Osteoblast (primary cell): ENCODE results near the gene PPRC1. TPM values are rescaled to one million over a fixed set of nuclear protein-coding genes. Genes with fewer than 3 reads are reported as not detected.

Experiments used
- DNase-seq: peaks from one replicate; pipeline ENCODE4 v3.0.0; 2011; ENCODE audit warnings: low spot score, mixed read lengths; ENCODE audit not compliant: insufficient read length; ENCODE audit errors: missing footprints
- H2AFZ ChIP-seq: 2 replicates; pipeline ENCODE4 v1.6.0; 2011; ENCODE audit warnings: mild to moderate bottlenecking, low read length
- H3K27ac ChIP-seq: 2 replicates; pipeline ENCODE4 v1.5.1; 2011; ENCODE audit warnings: mild to moderate bottlenecking, low read depth, low read length, moderate library complexity
- H3K27me3 ChIP-seq: 2 replicates; pipeline ENCODE4 v1.6.0; 2012; ENCODE audit warnings: mild to moderate bottlenecking, control low read depth, inconsistent platforms, low read length, moderate library complexity; ENCODE audit not compliant: insufficient read depth
- H3K36me3 ChIP-seq: 2 replicates; pipeline ENCODE4 v1.5.1; 2011; ENCODE audit warnings: mild to moderate bottlenecking, low read length, control low read depth, moderate library complexity; ENCODE audit not compliant: insufficient read depth
- H3K4me1 ChIP-seq: 2 replicates; pipeline ENCODE4 v1.5.1; 2011; ENCODE audit warnings: mild to moderate bottlenecking, low read length, control low read depth, moderate library complexity; ENCODE audit not compliant: insufficient read depth
- H3K4me2 ChIP-seq: 2 replicates; pipeline ENCODE4 v1.6.0; 2011; ENCODE audit warnings: mild to moderate bottlenecking, low read length; ENCODE audit not compliant: insufficient read depth
- H3K4me3 ChIP-seq: fragments of 200-600 bp; sonication (generic); 3 replicates; pipeline ENCODE4 v1.5.1; 2012; ENCODE audit warnings: mild to moderate bottlenecking, low read length, inconsistent platforms; ENCODE audit not compliant: insufficient read depth
- H3K79me2 ChIP-seq: 2 replicates; pipeline ENCODE4 v1.6.0; 2012; ENCODE audit warnings: mild to moderate bottlenecking, low read length, control low read depth, inconsistent platforms; ENCODE audit not compliant: insufficient read depth
- H3K9me3 ChIP-seq: 2 replicates; pipeline ENCODE4 v1.5.1; 2011; ENCODE audit warnings: low read depth, low read length, control low read depth
- H4K20me1 ChIP-seq: 2 replicates; pipeline ENCODE4 v1.6.0; 2012; ENCODE audit warnings: mild to moderate bottlenecking, low read length, control low read depth; ENCODE audit not compliant: insufficient read depth
- total RNA-seq: library from RNA; depleted of rRNA; stranded (reverse); fragments of >200 nt; gene quantifications from 2 replicates; pipeline ENCODE4 v1.2.3, GENCODE V29; 2012
- TF ChIP-seq, protein P1 (sequence below): IDR thresholded peaks from 2 replicates; pipeline ENCODE4 v1.5.1; 2011; ENCODE audit warnings: mild to moderate bottlenecking, low read depth, low read length, moderate library complexity; ENCODE audit errors: extremely low read depth

The PPRC1 gene, protein sequence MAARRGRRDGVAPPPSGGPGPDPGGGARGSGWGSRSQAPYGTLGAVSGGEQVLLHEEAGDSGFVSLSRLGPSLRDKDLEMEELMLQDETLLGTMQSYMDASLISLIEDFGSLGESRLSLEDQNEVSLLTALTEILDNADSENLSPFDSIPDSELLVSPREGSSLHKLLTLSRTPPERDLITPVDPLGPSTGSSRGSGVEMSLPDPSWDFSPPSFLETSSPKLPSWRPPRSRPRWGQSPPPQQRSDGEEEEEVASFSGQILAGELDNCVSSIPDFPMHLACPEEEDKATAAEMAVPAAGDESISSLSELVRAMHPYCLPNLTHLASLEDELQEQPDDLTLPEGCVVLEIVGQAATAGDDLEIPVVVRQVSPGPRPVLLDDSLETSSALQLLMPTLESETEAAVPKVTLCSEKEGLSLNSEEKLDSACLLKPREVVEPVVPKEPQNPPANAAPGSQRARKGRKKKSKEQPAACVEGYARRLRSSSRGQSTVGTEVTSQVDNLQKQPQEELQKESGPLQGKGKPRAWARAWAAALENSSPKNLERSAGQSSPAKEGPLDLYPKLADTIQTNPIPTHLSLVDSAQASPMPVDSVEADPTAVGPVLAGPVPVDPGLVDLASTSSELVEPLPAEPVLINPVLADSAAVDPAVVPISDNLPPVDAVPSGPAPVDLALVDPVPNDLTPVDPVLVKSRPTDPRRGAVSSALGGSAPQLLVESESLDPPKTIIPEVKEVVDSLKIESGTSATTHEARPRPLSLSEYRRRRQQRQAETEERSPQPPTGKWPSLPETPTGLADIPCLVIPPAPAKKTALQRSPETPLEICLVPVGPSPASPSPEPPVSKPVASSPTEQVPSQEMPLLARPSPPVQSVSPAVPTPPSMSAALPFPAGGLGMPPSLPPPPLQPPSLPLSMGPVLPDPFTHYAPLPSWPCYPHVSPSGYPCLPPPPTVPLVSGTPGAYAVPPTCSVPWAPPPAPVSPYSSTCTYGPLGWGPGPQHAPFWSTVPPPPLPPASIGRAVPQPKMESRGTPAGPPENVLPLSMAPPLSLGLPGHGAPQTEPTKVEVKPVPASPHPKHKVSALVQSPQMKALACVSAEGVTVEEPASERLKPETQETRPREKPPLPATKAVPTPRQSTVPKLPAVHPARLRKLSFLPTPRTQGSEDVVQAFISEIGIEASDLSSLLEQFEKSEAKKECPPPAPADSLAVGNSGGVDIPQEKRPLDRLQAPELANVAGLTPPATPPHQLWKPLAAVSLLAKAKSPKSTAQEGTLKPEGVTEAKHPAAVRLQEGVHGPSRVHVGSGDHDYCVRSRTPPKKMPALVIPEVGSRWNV (N-terminal part only)
- total RNA-seq, result 14.1 and 17.7 TPM in 2 replicates

- Histone ChIP-seq H3K4me3 (peak within 1 kb of the TSS; percentile 89), H3K27me3 (no peaks in the 10 kb centered on the region), H3K79me2 (peaks cover 49% of the 10 kb centered on the region), H3K36me3 (peaks cover 11% of the 10 kb centered on the region), H3K27ac (peak within 1 kb of the TSS; percentile 88), H3K4me2 (peak within 1 kb of the TSS; percentile 90), H2AFZ (peak within 1 kb of the TSS; percentile 92), H4K20me1 (peaks cover 39% of the 10 kb centered on the region), H3K4me1 (peaks cover 24% of the 10 kb centered on the region), H3K9me3 (no peaks in the 10 kb centered on the region)
- TF ChIP-seq, protein P1, sequence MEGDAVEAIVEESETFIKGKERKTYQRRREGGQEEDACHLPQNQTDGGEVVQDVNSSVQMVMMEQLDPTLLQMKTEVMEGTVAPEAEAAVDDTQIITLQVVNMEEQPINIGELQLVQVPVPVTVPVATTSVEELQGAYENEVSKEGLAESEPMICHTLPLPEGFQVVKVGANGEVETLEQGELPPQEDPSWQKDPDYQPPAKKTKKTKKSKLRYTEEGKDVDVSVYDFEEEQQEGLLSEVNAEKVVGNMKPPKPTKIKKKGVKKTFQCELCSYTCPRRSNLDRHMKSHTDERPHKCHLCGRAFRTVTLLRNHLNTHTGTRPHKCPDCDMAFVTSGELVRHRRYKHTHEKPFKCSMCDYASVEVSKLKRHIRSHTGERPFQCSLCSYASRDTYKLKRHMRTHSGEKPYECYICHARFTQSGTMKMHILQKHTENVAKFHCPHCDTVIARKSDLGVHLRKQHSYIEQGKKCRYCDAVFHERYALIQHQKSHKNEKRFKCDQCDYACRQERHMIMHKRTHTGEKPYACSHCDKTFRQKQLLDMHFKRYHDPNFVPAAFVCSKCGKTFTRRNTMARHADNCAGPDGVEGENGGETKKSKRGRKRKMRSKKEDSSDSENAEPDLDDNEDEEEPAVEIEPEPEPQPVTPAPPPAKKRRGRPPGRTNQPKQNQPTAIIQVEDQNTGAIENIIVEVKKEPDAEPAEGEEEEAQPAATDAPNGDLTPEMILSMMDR, result peak; percentile 95
- peak; percentile 99 for DNase-seq
Measured at GRCh38 chr10:102132563-102133372, at the start of gene PPRC1. TSS of gene PPRC1 (plus strand) at chr10:102133040. CDS start at chr10:102133069, 29 bp downstream.

- H3K4me3 ChIP-seq, result no peak overlapping the region
- no peak overlapping the region for H3K27ac ChIP-seq
- no peak overlapping the region for H2AFZ ChIP-seq
- no peaks in the 10 kb centered on the region for H3K9me3 ChIP-seq
- H3K4me1 ChIP-seq, result no peaks in the 10 kb centered on the region
- H3K27me3 ChIP-seq, result no peaks in the 10 kb centered on the region
- DNase-seq, result no peak
- TF ChIP-seq, protein P1, result no peak
- no peaks in the 10 kb centered on the region for H3K36me3 ChIP-seq
- no peak overlapping the region for H3K4me2 ChIP-seq
- H3K79me2 ChIP-seq, result no peaks in the 10 kb centered on the region
- no peaks in the 10 kb centered on the region for H4K20me1 ChIP-seq
Measured at GRCh38 chr10:102083541-102083940, 49.3 kb upstream of the PPRC1 start.

- TF ChIP-seq, protein P1, result no peak
- no peak overlapping the region for H2AFZ ChIP-seq
- DNase-seq, result no peak
- H4K20me1 ChIP-seq, result no peaks in the 10 kb centered on the region
- H3K4me1 ChIP-seq, result no peaks in the 10 kb centered on the region
- no peak overlapping the region for H3K4me2 ChIP-seq
- H3K9me3 ChIP-seq, result no peaks in the 10 kb centered on the region
- H3K36me3 ChIP-seq, result no peaks in the 10 kb centered on the region
- H3K4me3 ChIP-seq, result no peak overlapping the region
- no peaks in the 10 kb centered on the region for H3K27me3 ChIP-seq
- H3K79me2 ChIP-seq, result no peaks in the 10 kb centered on the region
- H3K27ac ChIP-seq, result no peak overlapping the region
Measured at GRCh38 chr10:102085336-102085735, 47.5 kb upstream of the PPRC1 start.
